PC-9 (cell line): ENCODE data around the gene GHRH. TPM values are rescaled to one million over a fixed set of nuclear protein-coding genes. Genes with fewer than 3 reads are reported as not detected.

ENCODE experiments used
- BruUV-seq: library from RNA; stranded (reverse); fragments of 400-500 nt; replicated peaks from 2 replicates; lab custom pipeline; 2021; lab: Mats Ljungman, UMichigan
- CTCF ChIA-PET: fragments of 300-600 bp; sonication (Branson Sonifier 250); formaldehyde crosslinking; loops from one replicate; lab custom pipeline; 2022; ENCODE audit warnings: antibody characterized with exemption; lab: Charles Lee
- POLR2A ChIA-PET: fragments of 300-600 bp; sonication (Branson Sonifier 250); formaldehyde crosslinking; loops from one replicate; lab custom pipeline; 2022; ENCODE audit warnings: antibody characterized with exemption; ENCODE audit not compliant: unreplicated experiment; lab: Charles Lee
- DNase-seq, 2 experiments: peaks; one replicate each; pipeline versions ENCODE4 v3.0.0 to v3.0.0-alpha.2; 2015 to 2022; ENCODE audit warnings: mixed read lengths in 1 of 2
- H2AFZ ChIP-seq: fragments of 200-600 bp; sonication (generic); 2 replicates; pipeline ENCODE4 v1.8.1; 2017; ENCODE audit warnings: antibody characterized with exemption
- H3F3A ChIP-seq: fragments of 200-600 bp; sonication (generic); 2 replicates; pipeline ENCODE4 v1.8.1; 2017; ENCODE audit warnings: antibody characterized with exemption, mild to moderate bottlenecking, low read depth; ENCODE audit not compliant: insufficient read depth
- H3K27ac ChIP-seq: fragments of 200-600 bp; sonication (generic); 2 replicates; pipeline ENCODE4 v1.6.1; 2016; ENCODE audit warnings: mixed run types
- H3K27me3 ChIP-seq: fragments of 200-600 bp; sonication (generic); 2 replicates; pipeline ENCODE4 v1.6.1; 2016; ENCODE audit warnings: low read depth, mixed run types; ENCODE audit not compliant: insufficient read depth
- H3K36me3 ChIP-seq: fragments of 200-600 bp; sonication (generic); 2 replicates; pipeline ENCODE4 v1.6.1; 2016; ENCODE audit warnings: low read depth, mixed run types
- H3K4me1 ChIP-seq: fragments of 200-600 bp; sonication (generic); replicated peaks from 2 replicates; pipeline ENCODE4 v1.6.1; 2016; ENCODE audit warnings: mixed run types; ENCODE audit not compliant: insufficient read depth
- H3K4me2 ChIP-seq: fragments of 200-600 bp; sonication (generic); 2 replicates; pipeline ENCODE4 v1.6.1; 2017; ENCODE audit warnings: mixed run types
- H3K4me3 ChIP-seq: fragments of 200-600 bp; sonication (generic); 2 replicates; pipeline ENCODE4 v1.6.1; 2016; ENCODE audit warnings: mixed run types
- H3K79me2 ChIP-seq: fragments of 200-600 bp; sonication (generic); 2 replicates; pipeline ENCODE4 v1.6.1; 2017; ENCODE audit warnings: low read depth, mixed run types
- H3K9me2 ChIP-seq: fragments of 200-600 bp; sonication (generic); 2 replicates; pipeline ENCODE4 v1.8.1; 2017; ENCODE audit warnings: mild to moderate bottlenecking; ENCODE audit not compliant: insufficient read depth
- H3K9me3 ChIP-seq: fragments of 200-600 bp; sonication (generic); 2 replicates; pipeline ENCODE4 v1.8.1; 2016; ENCODE audit warnings: low read depth; ENCODE audit not compliant: insufficient read depth
- H4K20me1 ChIP-seq: fragments of 200-600 bp; sonication (generic); 2 replicates; pipeline ENCODE4 v1.8.1; 2017; ENCODE audit not compliant: insufficient read depth
- EZH2 ChIP-seq: fragments of 200-600 bp; sonication (generic); IDR thresholded peaks from 2 replicates; pipeline ENCODE4 v1.8.0; 2017; ENCODE audit warnings: antibody characterized with exemption, low read depth
- intact Hi-C: fragments of 100-400 bp; cut with micrococcal nuclease; formaldehyde crosslinking; loops from one replicate; pipeline ENCODE4 v1.10.0; 2022; ENCODE audit not compliant: unreplicated experiment
- total RNA-seq: library from RNA; stranded (reverse); gene quantifications from 2 replicates; pipeline ENCODE4 v1.2.3, GENCODE V29; 2021
- TF ChIP-seq, protein P1 (sequence below): fragments of 200-600 bp; sonication (generic); conservative IDR thresholded peaks from 2 replicates; pipeline ENCODE4 v1.6.1; 2017; ENCODE audit warnings: mixed run types, antibody characterized with exemption, mild to moderate bottlenecking, moderate library complexity

GHRH gene
- total RNA-seq, 1 experiment from 2014 or later: not detected

DNA sequence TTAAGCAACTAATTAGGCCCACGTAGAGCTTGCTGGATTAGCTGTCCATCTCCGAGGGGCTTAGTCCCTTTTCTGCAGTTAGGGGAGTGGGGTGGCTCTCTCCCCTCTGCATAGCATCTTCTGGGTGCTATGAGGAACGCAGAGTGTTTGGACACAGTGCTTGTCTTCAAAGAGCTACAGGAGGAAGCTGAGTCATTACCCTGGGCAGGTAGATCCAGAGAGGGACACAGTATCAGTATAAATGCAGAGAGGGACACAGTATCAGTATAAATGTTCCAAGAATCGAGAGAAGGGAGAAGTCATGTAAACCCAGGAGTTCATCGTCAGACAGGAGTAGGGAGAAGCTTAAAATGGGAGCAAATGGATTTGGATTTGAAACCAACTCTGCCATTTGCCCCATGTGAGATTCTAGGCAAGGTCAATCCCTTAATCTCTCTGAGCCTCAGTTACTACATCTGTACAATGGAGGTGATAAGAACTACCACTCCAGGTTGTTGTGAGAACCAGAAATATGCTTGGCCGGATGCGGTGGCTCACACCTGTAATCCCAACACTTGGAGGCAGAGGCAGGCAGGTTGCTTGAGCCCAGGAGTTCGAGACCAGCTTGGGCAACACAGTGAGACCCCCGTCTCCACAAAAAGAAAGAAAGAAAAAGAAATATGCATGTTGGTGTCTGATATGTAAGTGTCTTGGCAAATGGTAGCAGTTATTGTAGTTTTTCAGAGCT, 5.5 kb upstream of the GHRH start:
- Histone ChIP-seq H3K9me2 (no peaks in the 10 kb centered on the region), H3K4me2 (no peak overlapping the region), H4K20me1 (0 out of 2 replicates have a peak, but pooled peaks cover 3% of the 10 kb centered on the region), H3K27me3 (no peaks in the 10 kb centered on the region), H3F3A (0 out of 2 replicates have a peak, but pooled peaks cover 4% of the 10 kb centered on the region), H3K4me1 (no peaks in the 10 kb centered on the region), H2AFZ (no peak overlapping the region), H3K9me3 (no peaks in the 10 kb centered on the region), H3K36me3 (no peaks in the 10 kb centered on the region), H3K79me2 (no peaks in the 10 kb centered on the region), H3K27ac (no peak overlapping the region), H3K4me3 (no peak overlapping the region)
- no peak for DNase-seq
- intact Hi-C loops: loop anchor here (5.0 kb wide), 2 partner anchors 70 to 790 kb away; no protein-coding TSS in a partner anchor
- BruUV-seq: no TSS peak
- ChIA-PET CTCF (interaction anchor here (0.5 to 0.7 kb wide), 2 partner anchors 13 to 405 kb away, joined by 3 read pairs; no protein-coding TSS in a partner anchor), POLR2A (interaction anchor here (0.6 to 0.8 kb wide), 2 partner anchors 618 to 1164 kb away, joined by 3 to 10 read pairs; no protein-coding TSS in a partner anchor)
- TF ChIP-seq, protein P1, sequence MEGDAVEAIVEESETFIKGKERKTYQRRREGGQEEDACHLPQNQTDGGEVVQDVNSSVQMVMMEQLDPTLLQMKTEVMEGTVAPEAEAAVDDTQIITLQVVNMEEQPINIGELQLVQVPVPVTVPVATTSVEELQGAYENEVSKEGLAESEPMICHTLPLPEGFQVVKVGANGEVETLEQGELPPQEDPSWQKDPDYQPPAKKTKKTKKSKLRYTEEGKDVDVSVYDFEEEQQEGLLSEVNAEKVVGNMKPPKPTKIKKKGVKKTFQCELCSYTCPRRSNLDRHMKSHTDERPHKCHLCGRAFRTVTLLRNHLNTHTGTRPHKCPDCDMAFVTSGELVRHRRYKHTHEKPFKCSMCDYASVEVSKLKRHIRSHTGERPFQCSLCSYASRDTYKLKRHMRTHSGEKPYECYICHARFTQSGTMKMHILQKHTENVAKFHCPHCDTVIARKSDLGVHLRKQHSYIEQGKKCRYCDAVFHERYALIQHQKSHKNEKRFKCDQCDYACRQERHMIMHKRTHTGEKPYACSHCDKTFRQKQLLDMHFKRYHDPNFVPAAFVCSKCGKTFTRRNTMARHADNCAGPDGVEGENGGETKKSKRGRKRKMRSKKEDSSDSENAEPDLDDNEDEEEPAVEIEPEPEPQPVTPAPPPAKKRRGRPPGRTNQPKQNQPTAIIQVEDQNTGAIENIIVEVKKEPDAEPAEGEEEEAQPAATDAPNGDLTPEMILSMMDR: no peak
- no peak for TF ChIP-seq EZH2

DNA sequence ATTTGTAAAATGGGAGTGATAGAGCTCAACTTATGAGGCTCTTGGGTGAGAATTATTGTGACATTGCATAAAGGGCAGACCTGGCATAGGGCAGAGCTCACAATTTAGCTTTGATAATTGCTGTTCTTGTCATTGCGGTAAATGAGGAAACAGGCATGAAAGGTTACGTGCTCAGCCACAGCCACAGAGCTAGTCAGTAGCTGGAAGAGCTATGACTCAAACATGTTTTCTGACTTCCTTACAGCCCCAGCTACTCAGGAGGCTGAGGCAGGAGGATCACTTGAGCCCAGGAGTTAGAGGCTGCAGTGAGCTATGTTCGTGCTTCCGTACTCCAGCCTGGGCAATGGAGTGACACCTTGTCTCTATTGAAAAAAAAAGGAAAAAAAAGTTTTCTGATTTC, 3.5 kb upstream of the GHRH start:
- CTCF ChIA-PET: interaction anchor here (0.6 to 0.7 kb wide), 3 partner anchors 74 to 730 kb away, joined by 3 to 4 read pairs (median 3); no protein-coding TSS in a partner anchor

DNA sequence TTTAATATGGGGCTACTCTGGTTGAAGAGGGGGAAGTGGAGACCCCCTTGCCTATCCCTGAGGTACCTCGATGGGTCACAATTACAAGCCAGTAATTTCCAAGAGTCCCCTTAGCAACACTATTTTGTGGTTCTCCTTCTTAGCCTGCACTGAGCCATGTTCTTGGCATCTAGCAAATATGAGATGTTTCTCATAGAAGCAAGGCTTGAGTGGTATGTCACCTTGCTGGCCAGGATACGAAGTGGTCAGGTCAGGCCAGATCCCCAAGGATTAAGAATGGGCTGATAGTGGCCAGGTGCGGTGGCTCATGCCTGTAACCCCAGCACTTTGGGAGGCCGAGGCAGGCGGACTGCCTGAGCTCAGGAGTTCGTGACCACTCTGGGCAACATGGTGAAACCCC, 2.1 kb upstream of the GHRH start:
- H3K9me2 ChIP-seq: no peaks in the 10 kb centered on the region
- no peak overlapping the region for H3K4me2 ChIP-seq
- ChIA-PET CTCF (no interaction called here), POLR2A (no interaction called here)
- TF ChIP-seq, protein P1: no peak
- TF ChIP-seq EZH2: no peak
- H3F3A ChIP-seq: no peaks in the 10 kb centered on the region
- H3K27ac ChIP-seq: no peak overlapping the region
- no peaks in the 10 kb centered on the region for H3K79me2 ChIP-seq
- H3K4me3 ChIP-seq: no peak overlapping the region
- no peak overlapping the region for H2AFZ ChIP-seq
- intact Hi-C loops: no loop called here
- H3K9me3 ChIP-seq: no peaks in the 10 kb centered on the region
- no peak for DNase-seq
- H3K4me1 ChIP-seq: no peaks in the 10 kb centered on the region
- H3K27me3 ChIP-seq: peaks cover 29% of the 10 kb centered on the region
- no peaks in the 10 kb centered on the region for H3K36me3 ChIP-seq
- BruUV-seq: no TSS peak
- H4K20me1 ChIP-seq: peaks cover 3% of the 10 kb centered on the region; the same call in 1 of the 2 replicates

More for the DNA sequence above, 3.5 kb upstream of the GHRH start:
- BruUV-seq: no TSS peak
- intact Hi-C loops: loop anchor here (5.0 kb wide), 2 partner anchors 68 to 792 kb away; no protein-coding TSS in a partner anchor
- H3K27me3 ChIP-seq: peaks cover 17% of the 10 kb centered on the region
- peaks cover 3% of the 10 kb centered on the region; the same call in 1 of the 2 replicates for H4K20me1 ChIP-seq
- no peak for DNase-seq
- H2AFZ ChIP-seq: no peak overlapping the region
- H3K4me2 ChIP-seq: no peak overlapping the region
- no peaks in the 10 kb centered on the region for H3K36me3 ChIP-seq
- TF ChIP-seq, protein P1: no peak
- TF ChIP-seq EZH2: no peak
- no peaks in the 10 kb centered on the region for H3K9me2 ChIP-seq
- POLR2A ChIA-PET: no interaction called here
- no peaks in the 10 kb centered on the region for H3K79me2 ChIP-seq
- H3K4me3 ChIP-seq: no peak overlapping the region
- H3F3A ChIP-seq: 0 out of 2 replicates have a peak, but pooled peaks cover 4% of the 10 kb centered on the region
- H3K4me1 ChIP-seq: no peaks in the 10 kb centered on the region
- H3K27ac ChIP-seq: no peak overlapping the region
- no peaks in the 10 kb centered on the region for H3K9me3 ChIP-seq
